GM12878 (cell line): Measurements from ENCODE around the gene SARM1. TPM values are rescaled to one million over a fixed set of nuclear protein-coding genes. Genes with fewer than 3 reads are reported as not detected.

Experiments
- ATAC-seq: fragments of 200-7000 bp; cut with Tn5 transposase; 3 replicates; pipeline ENCODE4 v1.9.1; 2020; ENCODE audit warnings: mild to moderate bottlenecking, moderate library complexity
- BruUV-seq: library from RNA; stranded (reverse); fragments of 400-500 nt; replicated peaks from 2 replicates; lab custom pipeline; 2021; lab: Mats Ljungman, UMichigan
- CTCF ChIA-PET: fragments of 300-600 bp; sonication (Branson Sonifier 250); formaldehyde crosslinking; extraction: SDS; loops from one replicate; lab custom pipeline; 2021; ENCODE audit warnings: inconsistent platforms; lab: Yijun Ruan, JAX
- POLR2A ChIA-PET: fragments of 350-600 bp; formaldehyde crosslinking; extraction: SDS; loops from one replicate; lab custom pipeline; 2021; ENCODE audit warnings: inconsistent platforms; lab: Charles Lee
- RAD21 ChIA-PET: fragments of 300-600 bp; sonication (Branson Sonifier 250); formaldehyde crosslinking; loops from one replicate; lab custom pipeline; 2023; ENCODE audit warnings: antibody characterized with exemption; ENCODE audit not compliant: unreplicated experiment; lab: Charles Lee
- SMC1A ChIA-PET: fragments of 300-600 bp; sonication (Branson Sonifier 250); formaldehyde crosslinking; loops from one replicate; lab custom pipeline; 2023; ENCODE audit not compliant: unreplicated experiment, uncharacterized antibody; lab: Charles Lee
- DNase-seq: peaks from one replicate; pipeline ENCODE4 v3.0.0-alpha.2; 2011; ENCODE audit warnings: low read depth, low spot score
- FAIRE-seq: peaks from 3 replicates; lab custom pipeline; 2011; peaks lifted over from hg19 to GRCh38; lab: Jason Lieb, UNC
- H2AFZ ChIP-seq: 2 replicates; pipeline ENCODE4 v1.6.0; 2011; ENCODE audit warnings: low read depth, low read length, control low read depth; ENCODE audit not compliant: control insufficient read depth
- H3K27ac ChIP-seq: 2 replicates; pipeline ENCODE4 v1.5.1; 2011; ENCODE audit warnings: control low read depth; ENCODE audit not compliant: control insufficient read depth, insufficient read depth
- H3K27me3 ChIP-seq, 2 experiments: replicated peaks in 1 of 2; 2 replicates each; pipeline versions ENCODE4 v1.6.0 to v1.6.1; 2011; ENCODE audit warnings: low read length in 1 of 2; ENCODE audit not compliant: control insufficient read depth in 2 of 2, insufficient read depth in 2 of 2
- H3K36me3 ChIP-seq, 2 experiments: 2 replicates each; pipeline ENCODE4 v1.5.1; 2011; ENCODE audit warnings: low read length in 1 of 2; ENCODE audit not compliant: control insufficient read depth in 2 of 2, insufficient read depth in 2 of 2
- H3K4me1 ChIP-seq: 2 replicates; pipeline ENCODE4 v1.6.1; 2011; ENCODE audit warnings: mild to moderate bottlenecking, low read length, moderate library complexity, mixed read lengths; ENCODE audit not compliant: control insufficient read depth, insufficient read depth
- H3K4me2 ChIP-seq: 2 replicates; pipeline ENCODE4 v1.6.0; 2011; ENCODE audit warnings: control low read depth; ENCODE audit not compliant: control insufficient read depth, insufficient read depth
- H3K4me3 ChIP-seq: fragments of 200-600 bp; sonication (generic); 2 replicates; pipeline ENCODE4 v1.5.1; 2016
- H3K79me2 ChIP-seq: 2 replicates; pipeline ENCODE4 v1.6.0; 2011; ENCODE audit warnings: low read length; ENCODE audit not compliant: control insufficient read depth, insufficient read depth
- H3K9ac ChIP-seq: 2 replicates; pipeline ENCODE4 v1.8.0; 2011; ENCODE audit warnings: low read length, control low read depth, mixed read lengths; ENCODE audit not compliant: control insufficient read depth, insufficient read depth
- H3K9me3 ChIP-seq: replicated peaks from 3 replicates; pipeline ENCODE4 v1.5.1; 2011; ENCODE audit warnings: mild to moderate bottlenecking, low read length; ENCODE audit not compliant: control insufficient read depth, insufficient read depth
- H4K20me1 ChIP-seq: 2 replicates; pipeline ENCODE4 v1.6.0; 2011; ENCODE audit not compliant: control insufficient read depth, insufficient read depth
- BMI1 ChIP-seq: fragments of 450-650 bp; IDR thresholded peaks from 2 replicates; pipeline ENCODE4 v1.6.1; 2016; ENCODE audit warnings: mild to moderate bottlenecking, moderate library complexity, borderline replicate concordance
- CBFB ChIP-seq: IDR thresholded peaks from 2 replicates; pipeline ENCODE4 v1.6.1; 2016; ENCODE audit warnings: antibody characterized with exemption, low read depth
- CHD4 ChIP-seq: fragments of 200-600 bp; sonication (generic); IDR thresholded peaks from 2 replicates; pipeline ENCODE4 v1.6.1; 2016; ENCODE audit warnings: mild to moderate bottlenecking
- MXI1 ChIP-seq: fragments of 150-350 bp; IDR thresholded peaks from 2 replicates; pipeline ENCODE4 v1.6.1; 2011; ENCODE audit warnings: low read depth, mild to moderate bottlenecking, inconsistent platforms, low read length, improper control_type of control experiment
- NFIC ChIP-seq: IDR thresholded peaks from 2 replicates; pipeline ENCODE4 v1.6.1; 2012; ENCODE audit warnings: low read depth, mild to moderate bottlenecking, inconsistent platforms, low read length, moderate library complexity
- NR2F1 ChIP-seq: fragments of 450-650 bp; conservative IDR thresholded peaks from 2 replicates; pipeline ENCODE4 v1.6.1; 2017; ENCODE audit warnings: mild to moderate bottlenecking
- POLR2AphosphoS2 ChIP-seq: IDR thresholded peaks from 2 replicates; pipeline ENCODE4 v1.6.1; 2011; ENCODE audit warnings: low read depth, mild to moderate bottlenecking, low read length, improper control_type of control experiment, moderate library complexity
- RELA ChIP-seq: fragments of 450-650 bp; IDR thresholded peaks from 2 replicates; pipeline ENCODE4 v1.8.0; 2014; ENCODE audit warnings: borderline replicate concordance; ENCODE audit not compliant: partially characterized antibody
- SMAD1 ChIP-seq: fragments of 450-650 bp; IDR thresholded peaks from 2 replicates; pipeline ENCODE4 v1.6.1; 2018; ENCODE audit warnings: mild to moderate bottlenecking, low read depth; ENCODE audit not compliant: partially characterized antibody
- SREBF1 ChIP-seq: IDR thresholded peaks from 2 replicates; pipeline ENCODE4 v1.6.1; 2012; ENCODE audit warnings: mild to moderate bottlenecking, low read length
- ZNF384 ChIP-seq: IDR thresholded peaks from 2 replicates; pipeline ENCODE4 v1.6.1; 2012; ENCODE audit warnings: low read depth, mild to moderate bottlenecking, low read length, improper control_type of control experiment, borderline replicate concordance
- ZNF687 ChIP-seq: fragments of 450-650 bp; IDR thresholded peaks from 2 replicates; pipeline ENCODE4 v1.6.1; 2017; ENCODE audit warnings: mild to moderate bottlenecking, moderate library complexity
- WGBS: methylation state at CpG from one replicate; pipeline ENCODE4 v1.1.6; 2016; ENCODE audit warnings: low lambda C conversion rate; ENCODE audit not compliant: insufficient replicate concordance, insufficient coverage; ENCODE audit errors: missing lambda C conversion rate; 5-methylcytosine and 5-hydroxymethylcytosine counted together
- in situ Hi-C: fragments of 300-500 bp; cut with MboI; formaldehyde crosslinking; loops from 9 replicates; pipeline ENCODE4 v1.14.3; 2018; ENCODE audit warnings: mixed read lengths
- intact Hi-C: fragments of 100-400 bp; cut with micrococcal nuclease; formaldehyde crosslinking; loops from one replicate; pipeline ENCODE4 v1.14.2; 2022; ENCODE audit not compliant: unreplicated experiment
- polyA plus RNA-seq, 11 experiments: library from polyadenylated mRNA; depleted of rRNA in 4 of 11; unstranded in 6 of 11; stranded (reverse) in 5 of 11; fragments of >200 nt; fragmentation: Nextera tagmentation in 4 of 11; fragmentation: Illumina TruSeq in 1 of 11; extraction: Ambion mirVana in 4 of 11; extraction: Trizol in 1 of 11; gene quantifications; 1 replicate in 1 of 11; 2 replicates in 10 of 11; pipeline versions ENCODE4 v1.2.1 to v1.2.3, GENCODE V29; 2011 to 2016; ENCODE audit warnings: inconsistent platforms in 2 of 11, missing spikeins in 2 of 11, low read depth in 1 of 11
- total RNA-seq, 4 experiments: library from RNA; depleted of rRNA in 3 of 4; stranded (reverse); fragments of >200 nt in 3 of 4; fragmentation: Illumina TruSeq in 1 of 4; extraction: Trizol in 1 of 4; gene quantifications; 2 replicates each; pipeline versions ENCODE4 v1.2.1 to v1.2.3, GENCODE V29; 2013 to 2021
- TF ChIP-seq, protein P1 (sequence below): fragments of 150-350 bp; IDR thresholded peaks from 2 replicates; pipeline ENCODE4 v1.6.1; 2014; ENCODE audit warnings: mild to moderate bottlenecking, low read depth, low read length
- TF ChIP-seq, protein P2 (sequence below): IDR thresholded peaks from 2 replicates; pipeline ENCODE4 v1.6.1; 2012; ENCODE audit warnings: improper control_type of control experiment, low read depth, low read length; ENCODE audit not compliant: insufficient replicate concordance

Gene SARM1
- total and polyA plus RNA-seq, 10 of the 15 experiments (the other 5 are each of a cell fraction or from before 2014, with no cell fraction given), result 0.56 to 25.3 (median 11.9) TPM

- Histone ChIP-seq H3K4me3 (no peak overlapping the region), H3K27ac (no peak overlapping the region), H4K20me1 (peaks cover 3% of the 10 kb centered on the region; the same call in 1 of the 2 replicates), H3K79me2 (peaks cover 2% of the 10 kb centered on the region; the same call in 1 of the 2 replicates), H3K9ac (no peak overlapping the region), H3K27me3 (no peaks in the 10 kb centered on the region), H3K4me1 (peaks cover 7% of the 10 kb centered on the region), H3K36me3 (no peaks in the 10 kb centered on the region), H3K4me2 (no peak overlapping the region), H2AFZ (no peak overlapping the region), H3K9me3 (no peaks in the 10 kb centered on the region)
- ChIA-PET POLR2A (interaction anchor here (1.2 to 2.1 kb wide), 2 partner anchors 12 to 239 kb away, joined by 3 to 8 read pairs; partner anchors contain the start of gene POLDIP2), SMC1A (interaction anchor here (1.2 kb wide), 1 partner anchor 114 kb away, joined by 3 read pairs; no protein-coding TSS in a partner anchor), CTCF (interaction anchor here (1.2 kb wide), 1 partner anchor 47 kb away, joined by 4 read pairs; no protein-coding TSS in a partner anchor), RAD21 (no interaction called here)
- ATAC-seq (no peak), FAIRE-seq (no peak), DNase-seq (no peak)
- intact Hi-C loops (loop anchor here (10.0 kb wide), 2 partner anchors 65 to 175 kb away; no protein-coding TSS in a partner anchor), in situ Hi-C loops (loop anchor here (10.0 kb wide), 1 partner anchor 175 kb away; no protein-coding TSS in a partner anchor)
- no TSS peak for BruUV-seq
- 96% methylated on average over 9 of the region's 10 CpGs for WGBS
- no peak for TF ChIP-seq POLR2AphosphoS2
- no peak for TF ChIP-seq CBFB
- no peak for TF ChIP-seq ZNF384
- TF ChIP-seq NR2F1, result no peak
- TF ChIP-seq CHD4, result no peak
- TF ChIP-seq RELA, result no peak
- no peak for TF ChIP-seq ZNF687
- TF ChIP-seq, protein P1, sequence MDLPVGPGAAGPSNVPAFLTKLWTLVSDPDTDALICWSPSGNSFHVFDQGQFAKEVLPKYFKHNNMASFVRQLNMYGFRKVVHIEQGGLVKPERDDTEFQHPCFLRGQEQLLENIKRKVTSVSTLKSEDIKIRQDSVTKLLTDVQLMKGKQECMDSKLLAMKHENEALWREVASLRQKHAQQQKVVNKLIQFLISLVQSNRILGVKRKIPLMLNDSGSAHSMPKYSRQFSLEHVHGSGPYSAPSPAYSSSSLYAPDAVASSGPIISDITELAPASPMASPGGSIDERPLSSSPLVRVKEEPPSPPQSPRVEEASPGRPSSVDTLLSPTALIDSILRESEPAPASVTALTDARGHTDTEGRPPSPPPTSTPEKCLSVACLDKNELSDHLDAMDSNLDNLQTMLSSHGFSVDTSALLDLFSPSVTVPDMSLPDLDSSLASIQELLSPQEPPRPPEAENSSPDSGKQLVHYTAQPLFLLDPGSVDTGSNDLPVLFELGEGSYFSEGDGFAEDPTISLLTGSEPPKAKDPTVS, result no peak
- TF ChIP-seq NFIC, result no peak
- TF ChIP-seq BMI1, result no peak
- TF ChIP-seq SMAD1, result no peak
- TF ChIP-seq, protein P2, sequence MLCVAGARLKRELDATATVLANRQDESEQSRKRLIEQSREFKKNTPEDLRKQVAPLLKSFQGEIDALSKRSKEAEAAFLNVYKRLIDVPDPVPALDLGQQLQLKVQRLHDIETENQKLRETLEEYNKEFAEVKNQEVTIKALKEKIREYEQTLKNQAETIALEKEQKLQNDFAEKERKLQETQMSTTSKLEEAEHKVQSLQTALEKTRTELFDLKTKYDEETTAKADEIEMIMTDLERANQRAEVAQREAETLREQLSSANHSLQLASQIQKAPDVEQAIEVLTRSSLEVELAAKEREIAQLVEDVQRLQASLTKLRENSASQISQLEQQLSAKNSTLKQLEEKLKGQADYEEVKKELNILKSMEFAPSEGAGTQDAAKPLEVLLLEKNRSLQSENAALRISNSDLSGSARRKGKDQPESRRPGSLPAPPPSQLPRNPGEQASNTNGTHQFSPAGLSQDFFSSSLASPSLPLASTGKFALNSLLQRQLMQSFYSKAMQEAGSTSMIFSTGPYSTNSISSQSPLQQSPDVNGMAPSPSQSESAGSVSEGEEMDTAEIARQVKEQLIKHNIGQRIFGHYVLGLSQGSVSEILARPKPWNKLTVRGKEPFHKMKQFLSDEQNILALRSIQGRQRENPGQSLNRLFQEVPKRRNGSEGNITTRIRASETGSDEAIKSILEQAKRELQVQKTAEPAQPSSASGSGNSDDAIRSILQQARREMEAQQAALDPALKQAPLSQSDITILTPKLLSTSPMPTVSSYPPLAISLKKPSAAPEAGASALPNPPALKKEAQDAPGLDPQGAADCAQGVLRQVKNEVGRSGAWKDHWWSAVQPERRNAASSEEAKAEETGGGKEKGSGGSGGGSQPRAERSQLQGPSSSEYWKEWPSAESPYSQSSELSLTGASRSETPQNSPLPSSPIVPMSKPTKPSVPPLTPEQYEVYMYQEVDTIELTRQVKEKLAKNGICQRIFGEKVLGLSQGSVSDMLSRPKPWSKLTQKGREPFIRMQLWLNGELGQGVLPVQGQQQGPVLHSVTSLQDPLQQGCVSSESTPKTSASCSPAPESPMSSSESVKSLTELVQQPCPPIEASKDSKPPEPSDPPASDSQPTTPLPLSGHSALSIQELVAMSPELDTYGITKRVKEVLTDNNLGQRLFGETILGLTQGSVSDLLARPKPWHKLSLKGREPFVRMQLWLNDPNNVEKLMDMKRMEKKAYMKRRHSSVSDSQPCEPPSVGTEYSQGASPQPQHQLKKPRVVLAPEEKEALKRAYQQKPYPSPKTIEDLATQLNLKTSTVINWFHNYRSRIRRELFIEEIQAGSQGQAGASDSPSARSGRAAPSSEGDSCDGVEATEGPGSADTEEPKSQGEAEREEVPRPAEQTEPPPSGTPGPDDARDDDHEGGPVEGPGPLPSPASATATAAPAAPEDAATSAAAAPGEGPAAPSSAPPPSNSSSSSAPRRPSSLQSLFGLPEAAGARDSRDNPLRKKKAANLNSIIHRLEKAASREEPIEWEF, result no peak
- TF ChIP-seq MXI1, result no peak
- no peak for TF ChIP-seq SREBF1
Observed at GRCh38 chr17:28369684-28370034, 1.8 kb upstream of the SARM1 start.
